Endometrial microvascular endothelial cells (primary cell): ENCODE measurements around the gene PIGK. TPM values are rescaled to one million over a fixed set of nuclear protein-coding genes. Genes with fewer than 3 reads are reported as not detected.

Experiments used
- in situ Hi-C: cut with HindIII; loops from 2 replicates; pipeline ENCODE4 v1.10.0; 2017; ENCODE audit warnings: low sequenced_read_pairs, low pct_unique_long_range_greater_than_20kb; ENCODE audit errors: inconsistent ontology term
- total RNA-seq: library from RNA; depleted of rRNA; stranded (reverse); fragments of >200 nt; gene quantifications from one replicate; pipeline ENCODE4 v1.2.3, GENCODE V29; 2015; ENCODE audit errors: inconsistent ontology term

Gene PIGK
- total RNA-seq, 1 donor from 2014 or later, result 38.2 TPM

- in situ Hi-C loops, result no loop called here
Measured at GRCh38 chr1:77056525-77056924, 162.7 kb downstream of the PIGK start.

GRCh38 chr1:77051425-77051824 is 167.8 kb downstream of the PIGK start:
- in situ Hi-C loops, result no loop called here

- in situ Hi-C loops, result no loop called here
Measured at GRCh38 chr1:77048615-77049005, 170.6 kb downstream of the PIGK start.

GRCh38 chr1:77047978-77048614 is 171.1 kb downstream of the PIGK start:
- in situ Hi-C loops, result no loop called here

GRCh38 chr1:77047575-77047974 is 171.7 kb downstream of the PIGK start:
- in situ Hi-C loops, result no loop called here

GRCh38 chr1:77044133-77044849 is 174.9 kb downstream of the PIGK start:
- in situ Hi-C loops, result no loop called here

- in situ Hi-C loops, result no loop called here
Measured at GRCh38 chr1:77040826-77041225, 178.4 kb downstream of the PIGK start.

- in situ Hi-C loops, result no loop called here
Measured at GRCh38 chr1:77039739-77040138, 179.5 kb downstream of the PIGK start.

GRCh38 chr1:77039111-77039510 is 180.1 kb downstream of the PIGK start:
- in situ Hi-C loops, result no loop called here

Other genes starting within 250 kb of the PIGK start
- gene AK5, start 62.6 kb upstream of the PIGK start, total RNA-seq, result 53.1 TPM